Inferior parietal cortex (tissue), 1 donor: ENCODE results near the gene BTBD18.

ENCODE experiments used
- DNase-seq: peaks from one replicate; pipeline ENCODE4 v3.0.0-alpha.2; 2016; ENCODE audit errors: extremely low spot score

BTBD18 gene

GRCh38 chr11:57776031-57776521 lies 24.5 kb upstream of the BTBD18 start:
- no peak for DNase-seq

- DNase-seq, result no peak
Measured at GRCh38 chr11:57775491-57775890, 23.9 kb upstream of the BTBD18 start.

GRCh38 chr11:57773026-57773598 lies 21.5 kb upstream of the BTBD18 start:
- DNase-seq, result no peak

GRCh38 chr11:57772562-57772961 lies 20.9 kb upstream of the BTBD18 start:
- DNase-seq, result no peak

- no peak for DNase-seq
Measured at GRCh38 chr11:57771365-57771764, 19.7 kb upstream of the BTBD18 start.

- no peak for DNase-seq
Measured at GRCh38 chr11:57770793-57771192, 19.2 kb upstream of the BTBD18 start.

- DNase-seq, result no peak
Measured at GRCh38 chr11:57764972-57765371, 13.4 kb upstream of the BTBD18 start.

GRCh38 chr11:57764566-57764965 lies 12.9 kb upstream of the BTBD18 start:
- no peak for DNase-seq

GRCh38 chr11:57764021-57764420 lies 12.4 kb upstream of the BTBD18 start:
- DNase-seq, result no peak

GRCh38 chr11:57763568-57763967 lies 11.9 kb upstream of the BTBD18 start:
- DNase-seq, result peak; percentile 65

GRCh38 chr11:57762235-57762861 lies 10.7 kb upstream of the BTBD18 start:
- no peak for DNase-seq

GRCh38 chr11:57761301-57762234 lies 9.9 kb upstream of the BTBD18 start, which contains the start of gene CTNND1:
Gene CTNND1 (plus strand): TSS chr11:57761802. CDS start chr11:57791479, 29,677 bp downstream.
- peak; percentile 94 for DNase-seq

GRCh38 chr11:57758174-57758573 lies 6.6 kb upstream of the BTBD18 start:
- no peak for DNase-seq

- DNase-seq, result no peak
Measured at GRCh38 chr11:57752954-57753353, 1.3 kb upstream of the BTBD18 start.

GRCh38 chr11:57751176-57751575 lies 443 bp downstream of the BTBD18 start:
- DNase-seq, result no peak

- DNase-seq, result no peak
Measured at GRCh38 chr11:57746920-57747319, 4.7 kb downstream of the BTBD18 start.

GRCh38 chr11:57745206-57745605 lies 6.4 kb downstream of the BTBD18 start:
- no peak for DNase-seq

GRCh38 chr11:57744357-57744756 lies 7.3 kb downstream of the BTBD18 start:
- DNase-seq, result no peak

GRCh38 chr11:57742087-57742452 lies 9.5 kb downstream of the BTBD18 start:
- DNase-seq, result no peak

GRCh38 chr11:57741132-57742086 lies 10.2 kb downstream of the BTBD18 start, which contains the start of gene SELENOH:
Gene SELENOH (plus strand): TSS chr11:57741491. CDS start chr11:57741596, 105 bp downstream.
- peak; percentile 94 for DNase-seq

- DNase-seq, result no peak
Measured at GRCh38 chr11:57735619-57736298, 15.9 kb downstream of the BTBD18 start.
